GM12878 (cell line): ENCODE measurements around the gene SERTAD1. TPM values are rescaled to one million over a fixed set of nuclear protein-coding genes. Genes with fewer than 3 reads are reported as not detected.

Experiments used
- ATAC-seq: fragments of 200-7000 bp; cut with Tn5 transposase; 3 replicates; pipeline ENCODE4 v1.9.1; 2020; ENCODE audit warnings: mild to moderate bottlenecking, moderate library complexity
- BruUV-seq: library from RNA; stranded (reverse); fragments of 400-500 nt; replicated peaks from 2 replicates; lab custom pipeline; 2021; lab: Mats Ljungman, UMichigan
- CTCF ChIA-PET: fragments of 300-600 bp; sonication (Branson Sonifier 250); formaldehyde crosslinking; extraction: SDS; loops from one replicate; lab custom pipeline; 2021; ENCODE audit warnings: inconsistent platforms; lab: Yijun Ruan, JAX
- POLR2A ChIA-PET: fragments of 350-600 bp; formaldehyde crosslinking; extraction: SDS; loops from one replicate; lab custom pipeline; 2021; ENCODE audit warnings: inconsistent platforms; lab: Charles Lee
- RAD21 ChIA-PET: fragments of 300-600 bp; sonication (Branson Sonifier 250); formaldehyde crosslinking; loops from one replicate; lab custom pipeline; 2023; ENCODE audit warnings: antibody characterized with exemption; ENCODE audit not compliant: unreplicated experiment; lab: Charles Lee
- SMC1A ChIA-PET: fragments of 300-600 bp; sonication (Branson Sonifier 250); formaldehyde crosslinking; loops from one replicate; lab custom pipeline; 2023; ENCODE audit not compliant: unreplicated experiment, uncharacterized antibody; lab: Charles Lee
- DNase-seq: peaks from one replicate; pipeline ENCODE4 v3.0.0-alpha.2; 2011; ENCODE audit warnings: low read depth, low spot score
- FAIRE-seq: peaks from 3 replicates; lab custom pipeline; 2011; peaks lifted over from hg19 to GRCh38; lab: Jason Lieb, UNC
- H2AFZ ChIP-seq: 2 replicates; pipeline ENCODE4 v1.6.0; 2011; ENCODE audit warnings: low read depth, low read length, control low read depth; ENCODE audit not compliant: control insufficient read depth
- H3K27ac ChIP-seq: 2 replicates; pipeline ENCODE4 v1.5.1; 2011; ENCODE audit warnings: control low read depth; ENCODE audit not compliant: control insufficient read depth, insufficient read depth
- H3K27me3 ChIP-seq, 2 experiments: replicated peaks in 1 of 2; 2 replicates each; pipeline versions ENCODE4 v1.6.0 to v1.6.1; 2011; ENCODE audit warnings: low read length in 1 of 2; ENCODE audit not compliant: control insufficient read depth in 2 of 2, insufficient read depth in 2 of 2
- H3K36me3 ChIP-seq, 2 experiments: 2 replicates each; pipeline ENCODE4 v1.5.1; 2011; ENCODE audit warnings: low read length in 1 of 2; ENCODE audit not compliant: control insufficient read depth in 2 of 2, insufficient read depth in 2 of 2
- H3K4me1 ChIP-seq: 2 replicates; pipeline ENCODE4 v1.6.1; 2011; ENCODE audit warnings: mild to moderate bottlenecking, low read length, moderate library complexity, mixed read lengths; ENCODE audit not compliant: control insufficient read depth, insufficient read depth
- H3K4me2 ChIP-seq: 2 replicates; pipeline ENCODE4 v1.6.0; 2011; ENCODE audit warnings: control low read depth; ENCODE audit not compliant: control insufficient read depth, insufficient read depth
- H3K4me3 ChIP-seq: fragments of 200-600 bp; sonication (generic); 2 replicates; pipeline ENCODE4 v1.5.1; 2016
- H3K79me2 ChIP-seq: 2 replicates; pipeline ENCODE4 v1.6.0; 2011; ENCODE audit warnings: low read length; ENCODE audit not compliant: control insufficient read depth, insufficient read depth
- H3K9ac ChIP-seq: 2 replicates; pipeline ENCODE4 v1.8.0; 2011; ENCODE audit warnings: low read length, control low read depth, mixed read lengths; ENCODE audit not compliant: control insufficient read depth, insufficient read depth
- H3K9me3 ChIP-seq: replicated peaks from 3 replicates; pipeline ENCODE4 v1.5.1; 2011; ENCODE audit warnings: mild to moderate bottlenecking, low read length; ENCODE audit not compliant: control insufficient read depth, insufficient read depth
- H4K20me1 ChIP-seq: 2 replicates; pipeline ENCODE4 v1.6.0; 2011; ENCODE audit not compliant: control insufficient read depth, insufficient read depth
- CTCF ChIP-seq, 3 experiments: IDR thresholded peaks in 2 of 3; conservative IDR thresholded peaks in 1 of 3; 2 replicates each; pipeline ENCODE4 v1.5.1; 2011; ENCODE audit warnings: low read depth in 3 of 3, low read length in 3 of 3, mild to moderate bottlenecking in 3 of 3, control low read depth in 2 of 3, moderate library complexity in 2 of 3, inconsistent platforms in 1 of 3, mixed read lengths in 1 of 3; ENCODE audit not compliant: control insufficient read depth in 2 of 3, insufficient read depth in 1 of 3; ENCODE audit errors: extremely low read depth in 1 of 3
- GATAD2B ChIP-seq: fragments of 450-650 bp; conservative IDR thresholded peaks from 2 replicates; pipeline ENCODE4 v1.6.1; 2017; ENCODE audit warnings: low read depth, mild to moderate bottlenecking, moderate library complexity
- KAT2A ChIP-seq: conservative IDR thresholded peaks from 2 replicates; pipeline ENCODE4 v1.6.1; 2011; ENCODE audit warnings: low read depth, low read length; ENCODE audit not compliant: control insufficient read depth
- MYB ChIP-seq: fragments of 150-350 bp; IDR thresholded peaks from 2 replicates; pipeline ENCODE4 v1.6.1; 2014; ENCODE audit warnings: mild to moderate bottlenecking, low read depth, low read length, borderline replicate concordance
- PRDM15 ChIP-seq: fragments of 450-650 bp; formaldehyde crosslinking; IDR thresholded peaks from 2 replicates; pipeline ENCODE4 v1.4.0; 2020; ENCODE audit warnings: mild to moderate bottlenecking, moderate library complexity
- RB1 ChIP-seq: fragments of 450-650 bp; formaldehyde crosslinking; IDR thresholded peaks from 2 replicates; pipeline ENCODE4 v1.6.1; 2017; ENCODE audit warnings: mild to moderate bottlenecking, borderline replicate concordance
- SPI1 ChIP-seq: IDR thresholded peaks from 2 replicates; pipeline ENCODE4 v1.6.1; 2011; ENCODE audit warnings: low read depth, mild to moderate bottlenecking, low read length, moderate library complexity, borderline replicate concordance; ENCODE audit not compliant: insufficient read depth
- WGBS: methylation state at CpG from one replicate; pipeline ENCODE4 v1.1.6; 2016; ENCODE audit warnings: low lambda C conversion rate; ENCODE audit not compliant: insufficient replicate concordance, insufficient coverage; ENCODE audit errors: missing lambda C conversion rate; 5-methylcytosine and 5-hydroxymethylcytosine counted together
- in situ Hi-C: fragments of 300-500 bp; cut with MboI; formaldehyde crosslinking; loops from 9 replicates; pipeline ENCODE4 v1.14.3; 2018; ENCODE audit warnings: mixed read lengths
- intact Hi-C: fragments of 100-400 bp; cut with micrococcal nuclease; formaldehyde crosslinking; loops from one replicate; pipeline ENCODE4 v1.14.2; 2022; ENCODE audit not compliant: unreplicated experiment
- polyA plus RNA-seq, 11 experiments: library from polyadenylated mRNA; depleted of rRNA in 4 of 11; unstranded in 6 of 11; stranded (reverse) in 5 of 11; fragments of >200 nt; fragmentation: Nextera tagmentation in 4 of 11; fragmentation: Illumina TruSeq in 1 of 11; extraction: Ambion mirVana in 4 of 11; extraction: Trizol in 1 of 11; gene quantifications; 1 replicate in 1 of 11; 2 replicates in 10 of 11; pipeline versions ENCODE4 v1.2.1 to v1.2.3, GENCODE V29; 2011 to 2016; ENCODE audit warnings: inconsistent platforms in 2 of 11, missing spikeins in 2 of 11, low read depth in 1 of 11
- total RNA-seq, 4 experiments: library from RNA; depleted of rRNA in 3 of 4; stranded (reverse); fragments of >200 nt in 3 of 4; fragmentation: Illumina TruSeq in 1 of 4; extraction: Trizol in 1 of 4; gene quantifications; 2 replicates each; pipeline versions ENCODE4 v1.2.1 to v1.2.3, GENCODE V29; 2013 to 2021

The SERTAD1 gene
- total and polyA plus RNA-seq, 10 of the 15 experiments (the other 5 are each of a cell fraction or from before 2014, with no cell fraction given) = 0.23 to 14.2 (median 8.0) TPM

GRCh38 chr19:40379446-40380198, 46.2 kb downstream of the SERTAD1 start:
- ChIA-PET CTCF (interaction anchor here (1.1 kb wide), 2 partner anchors 74 to 239 kb away, joined by 3 to 4 read pairs; no protein-coding TSS in a partner anchor), POLR2A (no interaction called here)
- H3K36me3 ChIP-seq = no peaks in the 10 kb centered on the region
- in situ Hi-C loops = no loop called here
- no peak overlapping the region for H3K27ac ChIP-seq
- no peak overlapping the region for H2AFZ ChIP-seq
- no peak overlapping the region for H3K4me2 ChIP-seq
- H3K27me3 ChIP-seq = no peaks in the 10 kb centered on the region
- no peaks in the 10 kb centered on the region for H4K20me1 ChIP-seq
- no peak for FAIRE-seq
- TF ChIP-seq SPI1 (no peak), KAT2A (no peak), RB1 (no peak), GATAD2B (no peak)
- TF ChIP-seq, all 136 proteins: peak for 0
- Histone ChIP-seq H3K9ac (no peak overlapping the region), H3K4me3 (no peak overlapping the region), H3K9me3 (no peaks in the 10 kb centered on the region), H3K79me2 (no peaks in the 10 kb centered on the region), H3K4me1 (no peaks in the 10 kb centered on the region)
- ChIA-PET RAD21 (interaction anchor here (1.5 kb wide), 1 partner anchor 74 kb away, joined by 5 read pairs; no protein-coding TSS in a partner anchor), SMC1A (no interaction called here)
- intact Hi-C loops = no loop called here
- WGBS = 57% methylated on average over 8 of the region's 11 CpGs
- no TSS peak for BruUV-seq
- ATAC-seq (no peak), DNase-seq (no peak)

GRCh38 chr19:40378509-40378908, 47.3 kb downstream of the SERTAD1 start:
- CTCF ChIA-PET = interaction anchor here (0.6 kb wide), 1 partner anchor 26 kb away, joined by 3 read pairs; no protein-coding TSS in a partner anchor
- 100% methylated on average over 2 of the region's 2 CpGs for whole genome bisulfite sequencing
- TF ChIP-seq PRDM15 (no peak), CTCF (IDR thresholded peaks at IDR 0.05 in 2 of 3, conservative IDR thresholded peaks at IDR 0.05 in 1 of 3; ENCODE audit: control insufficient read depth in 2 of 3, extremely low read depth in 1 of 3, insufficient read depth in 1 of 3, low read depth in 3 of 3, low read length in 3 of 3) (peak in 1 of 3 experiments; percentile 18; a peak in 2 of 6 replicates), MYB (no peak)

More at GRCh38 chr19:40378509-40378908, 47.3 kb downstream of the SERTAD1 start:
- H3K27ac ChIP-seq = no peak overlapping the region
- H3K36me3 ChIP-seq = no peaks in the 10 kb centered on the region
- intact Hi-C loops (no loop called here), in situ Hi-C loops (no loop called here)
- FAIRE-seq (no peak), DNase-seq (no peak), ATAC-seq (peak; percentile 73)
- H2AFZ ChIP-seq = no peak overlapping the region
- RAD21 ChIA-PET = no interaction called here
- H3K79me2 ChIP-seq = no peaks in the 10 kb centered on the region
- POLR2A ChIA-PET = no interaction called here
- no peak overlapping the region for H3K4me2 ChIP-seq
- no peaks in the 10 kb centered on the region for H3K27me3 ChIP-seq
- SMC1A ChIA-PET = no interaction called here
- H4K20me1 ChIP-seq = no peaks in the 10 kb centered on the region
- H3K4me3 ChIP-seq = no peak overlapping the region
- H3K9me3 ChIP-seq = no peaks in the 10 kb centered on the region
- no peak overlapping the region for H3K9ac ChIP-seq
- no peaks in the 10 kb centered on the region for H3K4me1 ChIP-seq
- BruUV-seq = no TSS peak
